HEK293 (cell line): ENCODE data around the gene ARHGAP27.
"Not testable (repeated sequence)": the region's sequence is repeated elsewhere in the genome, so short reads cannot be mapped to it uniquely, and the experiment has no call there.

ENCODE experiments used
- ATF2 ChIP-seq: fragments of 450-650 bp; formaldehyde crosslinking; IDR thresholded peaks from 2 replicates; pipeline ENCODE4 v1.5.1; 2016; ENCODE audit warnings: missing biosample characterization, missing genetic modification characterization, low read depth
- MEIS1 ChIP-seq: sonication (generic); formaldehyde crosslinking; IDR thresholded peaks from 2 replicates; pipeline ENCODE4 v1.8.1; 2022; ENCODE audit warnings: missing genetic modification reagents, mild to moderate bottlenecking, borderline replicate concordance
- TCF7L2 ChIP-seq: IDR thresholded peaks from 2 replicates; pipeline ENCODE4 v1.6.1; 2011; ENCODE audit warnings: low read depth, mild to moderate bottlenecking, inconsistent platforms, low read length, moderate library complexity, borderline replicate concordance
- YY1 ChIP-seq: fragments of 450-650 bp; formaldehyde crosslinking; IDR thresholded peaks from 2 replicates; pipeline ENCODE4 v1.5.1; 2018; ENCODE audit warnings: missing biosample characterization, missing genetic modification characterization
- ZFP41 ChIP-seq: fragments of 450-650 bp; formaldehyde crosslinking; IDR thresholded peaks from 2 replicates; pipeline ENCODE4 v1.5.1; 2016; ENCODE audit warnings: missing biosample characterization, missing genetic modification characterization, borderline replicate concordance
- ZNF133 ChIP-seq: fragments of 450-650 bp; formaldehyde crosslinking; IDR thresholded peaks from 2 replicates; pipeline ENCODE4 v1.5.1; 2016; ENCODE audit warnings: missing biosample characterization, missing genetic modification characterization
- ZNF274 ChIP-seq, 2 experiments: fragments of 200-500 bp in 1 of 2; fragments of 450-650 bp in 1 of 2; sonication (Bioruptor generic) in 1 of 2; formaldehyde crosslinking in 1 of 2; IDR thresholded peaks; 2 replicates each; pipeline versions ENCODE4 v1.5.1 to v1.6.1; 2014 to 2016; ENCODE audit warnings: borderline replicate concordance in 1 of 2, inconsistent platforms in 1 of 2, low read length in 1 of 2, missing biosample characterization in 1 of 2, missing genetic modification characterization in 1 of 2
- ZNF518A ChIP-seq: fragments of 450-650 bp; formaldehyde crosslinking; conservative IDR thresholded peaks from 2 replicates; pipeline ENCODE4 v1.5.1; 2016; ENCODE audit warnings: low read depth, missing biosample characterization, missing genetic modification characterization
- ZNF521 ChIP-seq: fragments of 450-650 bp; formaldehyde crosslinking; IDR thresholded peaks from 2 replicates; pipeline ENCODE4 v1.5.1; 2017; ENCODE audit warnings: missing biosample characterization, mild to moderate bottlenecking, missing genetic modification characterization
- ZNF660 ChIP-seq: fragments of 450-650 bp; IDR thresholded peaks from 2 replicates; pipeline ENCODE4 v1.5.1; 2018; ENCODE audit warnings: missing biosample characterization, mild to moderate bottlenecking, missing genetic modification characterization
- ZNF707 ChIP-seq: fragments of 450-650 bp; formaldehyde crosslinking; IDR thresholded peaks from 2 replicates; pipeline ENCODE4 v1.5.1; 2016; ENCODE audit warnings: missing biosample characterization, missing genetic modification characterization
- TF ChIP-seq, protein P1 (sequence below): fragments of 450-650 bp; formaldehyde crosslinking; IDR thresholded peaks from 2 replicates; pipeline ENCODE4 v1.5.1; 2016; ENCODE audit warnings: missing biosample characterization, missing genetic modification characterization
- TF ChIP-seq, protein P2 (sequence below): fragments of 450-650 bp; formaldehyde crosslinking; IDR thresholded peaks from 2 replicates; pipeline ENCODE4 v1.5.1; 2016; ENCODE audit warnings: missing biosample characterization, missing genetic modification characterization

DNA sequence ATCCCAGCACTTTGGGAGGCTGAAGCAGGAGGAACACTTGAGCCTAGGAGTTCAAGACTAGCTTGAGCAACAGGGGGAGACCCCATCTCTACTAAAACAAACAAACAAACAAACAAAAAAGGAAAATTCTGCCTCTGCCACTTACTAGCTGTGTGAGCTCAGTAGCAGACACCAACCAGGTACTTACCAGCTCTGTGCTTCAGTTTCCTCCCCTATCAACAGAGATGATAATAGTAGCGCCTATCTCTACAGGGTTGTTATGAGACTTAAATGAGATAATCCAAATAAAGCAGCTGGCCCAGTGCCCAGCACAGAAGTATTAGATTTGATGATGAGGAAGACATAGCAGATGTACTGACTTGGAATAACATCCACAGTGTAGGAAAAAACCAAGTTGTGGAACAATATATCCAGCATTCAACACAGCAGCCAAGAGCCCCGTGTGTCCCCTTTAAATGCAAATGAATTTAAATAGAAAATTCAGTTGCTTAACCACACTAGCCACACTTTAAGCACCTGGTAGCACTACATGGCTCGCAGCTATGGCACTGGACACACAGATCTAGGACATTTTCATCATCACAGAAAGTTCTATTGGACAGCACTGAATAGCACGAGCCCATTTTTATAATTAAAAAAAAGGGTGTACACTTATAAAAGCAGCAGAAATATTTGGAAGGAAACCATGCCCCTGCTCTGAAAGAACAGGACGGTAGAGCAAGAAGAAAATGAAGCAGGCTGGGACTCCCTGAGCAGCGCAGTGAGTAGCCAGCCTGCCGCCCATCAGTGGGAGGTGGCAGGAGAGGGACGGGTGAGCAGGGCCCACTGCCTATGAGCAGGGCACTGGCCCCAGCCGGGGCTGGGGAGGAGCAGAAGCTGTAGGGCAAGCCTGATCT lies 19.9 kb upstream of the ARHGAP27 start:
- TF ChIP-seq ZFP41 (tag by site-specific recombination); ZNF660; MEIS1 (CRISPR knock-in tag); ZNF521 (tag by site-specific recombination); TCF7L2; ZNF518A; ATF2 (tag by site-specific recombination); ZNF274 (IDR thresholded peaks at IDR 0.05; ENCODE audit: low read length); ZNF274 (tag by site-specific recombination; IDR thresholded peaks at IDR 0.05; ENCODE audit: borderline replicate concordance); ZNF133 (tag by site-specific recombination); ZNF707 (tag by site-specific recombination); YY1 (tag by site-specific recombination): not testable (repeated sequence)
- TF ChIP-seq, protein P1, sequence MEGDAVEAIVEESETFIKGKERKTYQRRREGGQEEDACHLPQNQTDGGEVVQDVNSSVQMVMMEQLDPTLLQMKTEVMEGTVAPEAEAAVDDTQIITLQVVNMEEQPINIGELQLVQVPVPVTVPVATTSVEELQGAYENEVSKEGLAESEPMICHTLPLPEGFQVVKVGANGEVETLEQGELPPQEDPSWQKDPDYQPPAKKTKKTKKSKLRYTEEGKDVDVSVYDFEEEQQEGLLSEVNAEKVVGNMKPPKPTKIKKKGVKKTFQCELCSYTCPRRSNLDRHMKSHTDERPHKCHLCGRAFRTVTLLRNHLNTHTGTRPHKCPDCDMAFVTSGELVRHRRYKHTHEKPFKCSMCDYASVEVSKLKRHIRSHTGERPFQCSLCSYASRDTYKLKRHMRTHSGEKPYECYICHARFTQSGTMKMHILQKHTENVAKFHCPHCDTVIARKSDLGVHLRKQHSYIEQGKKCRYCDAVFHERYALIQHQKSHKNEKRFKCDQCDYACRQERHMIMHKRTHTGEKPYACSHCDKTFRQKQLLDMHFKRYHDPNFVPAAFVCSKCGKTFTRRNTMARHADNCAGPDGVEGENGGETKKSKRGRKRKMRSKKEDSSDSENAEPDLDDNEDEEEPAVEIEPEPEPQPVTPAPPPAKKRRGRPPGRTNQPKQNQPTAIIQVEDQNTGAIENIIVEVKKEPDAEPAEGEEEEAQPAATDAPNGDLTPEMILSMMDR (tag by site-specific recombination): not testable (repeated sequence)
- TF ChIP-seq, protein P2, sequence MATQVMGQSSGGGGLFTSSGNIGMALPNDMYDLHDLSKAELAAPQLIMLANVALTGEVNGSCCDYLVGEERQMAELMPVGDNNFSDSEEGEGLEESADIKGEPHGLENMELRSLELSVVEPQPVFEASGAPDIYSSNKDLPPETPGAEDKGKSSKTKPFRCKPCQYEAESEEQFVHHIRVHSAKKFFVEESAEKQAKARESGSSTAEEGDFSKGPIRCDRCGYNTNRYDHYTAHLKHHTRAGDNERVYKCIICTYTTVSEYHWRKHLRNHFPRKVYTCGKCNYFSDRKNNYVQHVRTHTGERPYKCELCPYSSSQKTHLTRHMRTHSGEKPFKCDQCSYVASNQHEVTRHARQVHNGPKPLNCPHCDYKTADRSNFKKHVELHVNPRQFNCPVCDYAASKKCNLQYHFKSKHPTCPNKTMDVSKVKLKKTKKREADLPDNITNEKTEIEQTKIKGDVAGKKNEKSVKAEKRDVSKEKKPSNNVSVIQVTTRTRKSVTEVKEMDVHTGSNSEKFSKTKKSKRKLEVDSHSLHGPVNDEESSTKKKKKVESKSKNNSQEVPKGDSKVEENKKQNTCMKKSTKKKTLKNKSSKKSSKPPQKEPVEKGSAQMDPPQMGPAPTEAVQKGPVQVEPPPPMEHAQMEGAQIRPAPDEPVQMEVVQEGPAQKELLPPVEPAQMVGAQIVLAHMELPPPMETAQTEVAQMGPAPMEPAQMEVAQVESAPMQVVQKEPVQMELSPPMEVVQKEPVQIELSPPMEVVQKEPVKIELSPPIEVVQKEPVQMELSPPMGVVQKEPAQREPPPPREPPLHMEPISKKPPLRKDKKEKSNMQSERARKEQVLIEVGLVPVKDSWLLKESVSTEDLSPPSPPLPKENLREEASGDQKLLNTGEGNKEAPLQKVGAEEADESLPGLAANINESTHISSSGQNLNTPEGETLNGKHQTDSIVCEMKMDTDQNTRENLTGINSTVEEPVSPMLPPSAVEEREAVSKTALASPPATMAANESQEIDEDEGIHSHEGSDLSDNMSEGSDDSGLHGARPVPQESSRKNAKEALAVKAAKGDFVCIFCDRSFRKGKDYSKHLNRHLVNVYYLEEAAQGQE (tag by site-specific recombination): not testable (repeated sequence)
